ENCODE measurements around the gene DGKH. TPM values are rescaled to one million over a fixed set of nuclear protein-coding genes. Genes with fewer than 3 reads are reported as not detected.
A peak's percentile ranks its signal among the peaks of the same experiment; 100 is the strongest.

Gene DGKH
- total and polyA plus RNA-seq, 9 of the 15 experiments (the other 6 are each of a cell fraction or from before 2014, with no cell fraction given) = 0.38 to 4.4 (median 3.1) TPM

DNA sequence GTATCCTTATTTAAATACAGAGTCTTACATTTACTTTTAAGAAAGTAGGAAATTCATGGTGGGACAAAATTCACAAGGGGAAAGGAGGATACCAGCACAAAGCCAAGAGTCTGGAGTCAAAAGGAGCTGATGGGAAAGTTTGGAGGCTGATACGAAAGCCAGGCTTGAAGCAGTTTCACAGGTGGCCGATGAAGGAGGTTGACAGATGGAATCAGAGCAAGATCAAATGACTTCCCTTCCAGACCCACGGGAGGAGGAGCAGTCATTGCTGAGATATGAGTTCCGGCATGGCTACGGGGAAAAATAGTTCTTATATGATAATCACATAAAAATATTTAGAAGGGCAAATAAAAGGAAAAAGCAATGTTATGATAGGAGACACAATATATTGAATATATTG, 65.0 kb downstream of the DGKH start (continued):
- TF ChIP-seq, protein P1, sequence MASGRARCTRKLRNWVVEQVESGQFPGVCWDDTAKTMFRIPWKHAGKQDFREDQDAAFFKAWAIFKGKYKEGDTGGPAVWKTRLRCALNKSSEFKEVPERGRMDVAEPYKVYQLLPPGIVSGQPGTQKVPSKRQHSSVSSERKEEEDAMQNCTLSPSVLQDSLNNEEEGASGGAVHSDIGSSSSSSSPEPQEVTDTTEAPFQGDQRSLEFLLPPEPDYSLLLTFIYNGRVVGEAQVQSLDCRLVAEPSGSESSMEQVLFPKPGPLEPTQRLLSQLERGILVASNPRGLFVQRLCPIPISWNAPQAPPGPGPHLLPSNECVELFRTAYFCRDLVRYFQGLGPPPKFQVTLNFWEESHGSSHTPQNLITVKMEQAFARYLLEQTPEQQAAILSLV (tag; IDR thresholded peaks at IDR 0.05) = no peak
- TF ChIP-seq SP2 (IDR thresholded peaks at IDR 0.05; ENCODE audit: extremely low read depth, low read depth, low read length, poor library complexity, severe bottlenecking) (no peak), ERF (CRISPR knock-in tag; IDR thresholded peaks at IDR 0.05) (no peak), ZEB2 (IDR thresholded peaks at IDR 0.05) (0 out of 2 replicates have a peak, but pooled peaks have one; percentile 31), BHLHE40 (IDR thresholded peaks at IDR 0.05; ENCODE audit: low read length) (no peak)
- TF ChIP-seq, protein P2, sequence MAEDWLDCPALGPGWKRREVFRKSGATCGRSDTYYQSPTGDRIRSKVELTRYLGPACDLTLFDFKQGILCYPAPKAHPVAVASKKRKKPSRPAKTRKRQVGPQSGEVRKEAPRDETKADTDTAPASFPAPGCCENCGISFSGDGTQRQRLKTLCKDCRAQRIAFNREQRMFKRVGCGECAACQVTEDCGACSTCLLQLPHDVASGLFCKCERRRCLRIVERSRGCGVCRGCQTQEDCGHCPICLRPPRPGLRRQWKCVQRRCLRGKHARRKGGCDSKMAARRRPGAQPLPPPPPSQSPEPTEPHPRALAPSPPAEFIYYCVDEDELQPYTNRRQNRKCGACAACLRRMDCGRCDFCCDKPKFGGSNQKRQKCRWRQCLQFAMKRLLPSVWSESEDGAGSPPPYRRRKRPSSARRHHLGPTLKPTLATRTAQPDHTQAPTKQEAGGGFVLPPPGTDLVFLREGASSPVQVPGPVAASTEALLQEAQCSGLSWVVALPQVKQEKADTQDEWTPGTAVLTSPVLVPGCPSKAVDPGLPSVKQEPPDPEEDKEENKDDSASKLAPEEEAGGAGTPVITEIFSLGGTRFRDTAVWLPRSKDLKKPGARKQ (CRISPR knock-in tag; IDR thresholded peaks at IDR 0.05) = no peak
- TF ChIP-seq, protein P3, sequence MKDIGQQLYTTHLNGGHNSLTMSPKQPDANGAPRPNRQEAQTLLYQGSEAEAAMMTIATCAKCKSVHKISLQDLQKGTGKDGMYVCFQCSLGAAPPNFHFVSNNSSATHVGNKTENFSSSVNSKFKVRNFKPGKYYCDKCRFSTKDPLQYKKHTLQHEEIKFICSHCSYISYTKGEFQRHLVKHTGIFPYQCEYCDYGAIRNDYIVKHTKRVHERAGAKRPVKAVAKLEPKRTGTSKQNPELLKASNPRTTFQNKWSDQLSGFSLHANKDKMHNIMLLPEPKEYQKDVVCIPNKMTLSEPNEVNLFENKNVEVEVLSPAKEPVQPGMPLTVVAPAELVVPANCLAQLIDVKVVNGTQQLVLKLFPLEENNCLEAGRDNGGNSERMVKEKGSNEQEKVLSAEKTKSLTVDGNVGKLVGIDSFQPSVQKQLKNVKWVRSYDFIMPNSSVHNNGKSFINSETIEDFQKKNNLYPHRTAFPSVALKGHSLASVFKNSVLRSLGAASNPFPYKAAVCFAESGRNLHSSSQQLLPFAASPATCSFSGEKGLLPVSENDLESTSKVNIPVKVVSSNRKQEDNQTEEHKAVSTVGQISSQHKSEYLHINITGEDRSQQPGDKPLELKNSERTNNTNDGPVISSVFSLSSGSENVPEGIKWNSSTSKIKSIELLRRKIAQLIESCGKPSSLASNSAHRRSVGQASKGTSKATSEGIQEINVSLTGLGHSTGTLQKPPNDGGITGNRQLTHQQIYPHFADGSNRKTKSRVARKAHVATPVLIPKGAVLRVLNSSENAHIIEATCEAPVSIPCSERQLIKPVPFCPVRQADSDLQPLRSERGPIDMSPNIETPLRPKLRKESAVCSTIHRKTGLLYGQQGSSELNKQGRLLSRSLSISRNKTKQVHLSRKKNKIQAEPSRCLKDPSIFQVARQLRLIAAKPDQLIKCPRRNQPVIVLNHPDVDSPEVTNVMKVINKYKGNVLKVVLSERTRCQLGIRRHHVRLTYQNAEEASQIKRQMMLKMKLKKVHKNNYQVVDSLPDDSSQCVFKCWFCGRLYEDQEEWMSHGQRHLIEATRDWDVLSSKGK (CRISPR knock-in tag; IDR thresholded peaks at IDR 0.05) = no peak

All from K562 (cell line).